GM21515 (cell line): ENCODE measurements around the gene JARID2.

Source experiments
- ATAC-seq: cut with Tn5 transposase; IDR thresholded peaks from one replicate; pipeline ENCODE4 v1.9.1; 2021; ENCODE audit not compliant: unreplicated experiment

JARID2 gene

DNA sequence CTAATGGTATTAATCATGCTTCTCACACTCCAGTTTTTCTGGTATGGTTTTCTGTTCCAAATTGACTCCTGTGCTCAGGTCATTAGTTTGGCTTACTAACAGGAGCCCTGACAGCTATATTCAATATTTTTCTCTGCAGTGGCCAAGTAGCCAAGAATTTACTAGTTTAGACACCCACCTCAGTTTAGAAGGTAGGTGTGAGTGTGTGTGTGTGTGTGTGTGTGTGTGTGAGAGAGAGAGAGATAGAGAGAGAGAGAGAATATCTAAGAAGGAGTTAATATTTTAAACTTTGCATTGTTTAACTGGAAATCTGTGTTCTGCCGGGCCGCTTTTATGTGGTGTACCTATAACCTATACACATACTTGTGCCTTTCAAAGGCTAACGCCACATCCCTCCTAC, 18.5 kb downstream of the JARID2 start:
- ATAC-seq: no peak

DNA sequence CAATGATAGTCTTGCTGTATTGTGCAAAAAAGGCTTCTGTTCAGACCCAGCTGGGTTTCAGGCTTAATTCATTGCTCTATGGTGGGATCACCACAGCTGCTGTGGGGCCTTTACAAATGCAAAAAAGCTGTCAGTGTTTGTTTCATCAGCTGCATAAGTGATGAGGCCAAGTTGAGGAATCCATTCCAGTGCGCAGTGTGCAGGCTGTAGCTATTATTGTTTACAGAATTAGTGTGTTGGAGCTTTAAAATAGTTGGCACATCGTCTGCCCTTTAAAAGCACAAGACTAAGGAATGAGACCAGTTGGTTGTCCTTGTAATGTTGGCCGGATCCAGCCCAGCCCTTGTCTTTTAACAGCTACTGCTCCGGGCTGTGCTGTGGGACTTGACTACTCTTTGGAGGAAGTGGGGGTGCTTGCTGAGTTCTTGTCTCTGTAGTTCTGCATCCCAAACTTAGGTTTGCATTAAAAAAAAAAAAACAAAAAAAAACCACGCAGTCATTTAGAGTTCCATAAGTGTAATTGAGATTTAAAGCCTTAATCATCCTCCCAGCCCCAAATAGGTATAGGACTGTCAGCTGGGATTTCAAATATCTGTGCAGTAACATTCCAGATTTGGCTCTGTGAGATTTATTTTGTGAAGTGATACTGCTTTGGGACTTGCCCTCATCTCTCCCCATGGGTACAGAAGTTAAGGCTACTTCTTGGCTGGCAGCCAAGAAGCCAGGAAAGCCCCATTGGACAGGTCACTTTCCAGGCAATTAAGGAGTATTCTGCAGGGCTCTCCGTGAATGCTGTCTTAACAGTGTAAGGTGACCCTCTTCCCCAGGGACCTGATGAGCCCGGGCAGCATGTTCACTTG, 19.3 kb downstream of the JARID2 start:
- no peak for ATAC-seq

GRCh38 chr6:15265787-15266186, 19.9 kb downstream of the JARID2 start:
- no peak for ATAC-seq

DNA sequence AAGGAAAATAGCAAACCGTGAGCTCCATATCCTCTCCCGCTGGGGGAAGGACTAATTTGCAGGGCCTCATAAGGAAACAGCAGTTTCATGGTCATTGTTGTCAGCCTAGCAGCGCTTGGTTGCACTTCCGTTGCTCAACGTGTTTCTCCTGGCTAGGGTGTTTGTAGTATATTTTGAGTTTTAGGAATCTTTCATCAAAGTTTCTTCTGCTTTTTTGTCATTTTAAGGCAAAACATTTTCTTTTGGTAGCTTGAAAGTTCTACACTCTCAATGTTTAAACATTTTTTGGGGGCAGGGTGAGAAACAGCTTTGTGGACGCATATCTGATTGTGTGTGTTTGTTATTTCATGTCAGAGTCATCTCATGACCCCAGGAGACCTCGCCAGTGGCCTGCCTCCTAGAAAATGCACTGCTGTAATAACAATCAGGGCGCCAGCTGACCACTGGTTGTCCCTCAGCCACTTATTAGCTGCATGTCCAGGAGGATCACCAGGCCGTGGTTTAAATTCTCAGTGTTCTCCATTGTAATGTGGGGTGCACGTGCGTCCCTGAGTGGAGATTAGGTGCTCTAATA, 20.6 kb downstream of the JARID2 start:
- peak; percentile 48 for ATAC-seq

GRCh38 chr6:15267221-15267620, 21.4 kb downstream of the JARID2 start:
- no peak for ATAC-seq

GRCh38 chr6:15268137-15268908, 22.5 kb downstream of the JARID2 start:
- ATAC-seq: no peak

DNA sequence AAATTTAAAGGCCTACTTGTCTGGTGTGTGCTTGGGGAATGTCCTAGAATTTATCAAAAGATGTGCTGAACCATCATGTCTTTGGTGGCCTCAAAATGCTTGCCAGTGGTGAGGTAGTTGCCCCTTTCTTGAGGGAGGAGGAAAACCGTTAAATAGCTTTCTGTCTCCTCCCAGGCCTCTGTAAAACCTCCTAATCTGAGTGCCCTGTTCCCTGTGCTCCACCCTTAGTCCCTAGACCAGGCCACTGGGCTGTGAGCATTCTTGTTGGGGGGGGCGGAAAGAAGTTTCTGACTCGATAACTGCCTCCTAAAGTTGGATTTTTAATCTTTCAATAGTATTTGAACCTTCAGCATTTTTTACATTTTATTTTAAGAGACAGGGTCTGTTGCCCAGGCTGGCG, 23.1 kb downstream of the JARID2 start:
- ATAC-seq: no peak

DNA sequence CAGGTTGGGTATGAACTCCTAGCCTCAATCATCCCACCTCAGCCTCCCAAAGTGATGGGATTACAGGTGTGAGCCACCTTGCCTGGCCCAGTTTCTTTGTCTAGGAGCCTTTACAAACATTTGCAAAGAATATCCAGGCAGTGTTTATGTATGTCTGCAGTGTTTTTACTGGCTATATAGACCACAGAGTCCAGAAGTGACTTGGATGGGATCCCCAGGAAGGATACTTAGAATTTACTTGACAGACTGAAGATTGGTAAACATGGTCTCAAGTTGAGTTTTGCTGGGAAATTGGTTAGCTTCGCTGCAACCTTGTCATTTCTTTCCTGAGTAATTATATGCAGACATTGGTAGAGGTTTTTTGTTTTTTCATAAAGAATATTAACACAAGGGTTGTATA, 23.8 kb downstream of the JARID2 start:
- ATAC-seq: no peak

DNA sequence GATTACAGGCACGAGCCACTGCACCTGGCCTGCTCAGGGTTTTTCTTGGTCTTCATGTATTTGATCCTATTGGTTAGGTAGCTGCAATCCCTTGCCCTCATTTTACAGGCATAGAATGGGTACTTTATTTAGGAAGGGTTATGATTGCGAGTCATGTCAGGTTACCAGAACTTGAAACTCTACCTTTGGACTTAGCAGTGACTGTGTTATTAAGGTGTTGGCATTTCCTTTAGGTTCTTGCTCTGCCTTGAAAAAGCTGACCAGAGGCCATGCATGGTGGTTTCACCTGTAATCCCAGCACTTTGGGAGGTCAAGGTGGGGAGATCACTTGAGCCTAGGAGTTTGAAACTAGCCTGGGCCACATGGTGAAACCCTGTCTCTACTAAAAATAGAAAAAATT, 24.5 kb downstream of the JARID2 start:
- no peak for ATAC-seq

DNA sequence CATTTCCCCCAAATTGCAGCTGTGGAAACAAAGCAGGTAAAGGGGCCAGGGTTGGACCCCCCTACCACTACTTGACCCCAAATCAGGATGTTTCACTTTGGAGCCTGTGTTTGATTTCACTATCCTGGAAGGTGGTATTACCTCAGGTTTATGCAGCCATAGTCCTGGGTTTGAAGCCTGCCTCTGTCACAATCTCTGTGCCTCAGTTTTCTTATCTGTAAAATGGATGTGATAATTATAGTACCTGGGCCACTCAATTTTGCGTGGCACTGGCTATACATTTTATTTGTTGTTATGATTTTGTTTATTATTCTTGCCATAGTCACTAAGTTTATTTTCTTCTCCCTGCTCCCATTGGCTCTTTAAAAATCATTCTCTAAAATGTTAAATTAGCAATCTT, 26.7 kb downstream of the JARID2 start:
- no peak for ATAC-seq

- ATAC-seq: no peak
Measured at GRCh38 chr6:15274692-15275387, 29.0 kb downstream of the JARID2 start.

- ATAC-seq: no peak
Measured at GRCh38 chr6:15276036-15276985, 30.4 kb downstream of the JARID2 start.

DNA sequence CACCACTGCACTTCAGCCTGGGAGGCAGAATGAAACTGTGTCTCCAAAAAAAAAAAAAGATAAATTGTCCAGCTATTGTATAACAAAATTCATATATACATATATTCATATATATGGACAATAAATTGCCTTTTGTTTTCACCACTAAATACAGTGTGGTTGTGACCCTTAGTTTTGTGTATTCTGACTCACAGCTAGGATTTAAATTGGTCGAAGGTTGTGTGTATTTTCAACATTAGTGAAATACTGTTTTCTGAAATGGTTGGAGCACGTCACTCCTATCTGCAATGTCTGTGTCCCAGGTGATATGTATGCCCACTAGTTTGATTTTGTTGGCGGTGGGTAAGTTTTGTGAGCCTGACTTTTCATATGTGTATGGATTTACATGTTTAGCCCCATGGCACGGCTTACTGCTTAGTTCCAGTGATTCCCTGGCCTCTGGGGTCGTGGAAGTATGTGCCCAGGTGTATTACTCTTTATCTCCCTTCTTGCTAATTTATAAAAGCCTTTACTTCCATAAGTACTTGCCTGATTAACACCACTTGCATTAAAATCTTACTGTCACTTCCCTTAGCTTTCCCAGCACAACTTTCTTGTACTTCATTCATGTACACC, 33.3 kb downstream of the JARID2 start:
- ATAC-seq: no peak

DNA sequence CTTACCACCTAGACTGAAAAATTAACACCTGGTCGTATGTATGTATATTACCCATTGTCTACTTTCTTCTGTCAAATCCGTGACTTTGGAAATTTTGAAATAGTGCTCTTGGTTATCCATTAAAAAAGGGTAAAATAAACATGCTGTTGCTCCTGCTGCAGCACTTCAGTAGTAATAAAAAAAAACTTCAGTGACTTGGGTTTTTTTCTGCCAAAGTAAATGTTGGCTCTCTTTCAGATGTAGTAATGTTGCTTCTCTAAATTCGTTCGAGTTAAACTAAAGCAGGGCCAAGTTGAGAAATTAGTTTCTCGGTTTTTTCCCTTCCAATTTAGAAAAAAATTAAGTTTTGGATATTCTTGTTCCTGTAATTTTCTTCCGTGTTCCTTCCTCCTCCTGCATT, 34.2 kb downstream of the JARID2 start:
- ATAC-seq: no peak

GRCh38 chr6:15280961-15281360, 35.1 kb downstream of the JARID2 start:
- ATAC-seq: no peak

- ATAC-seq: no peak
Measured at GRCh38 chr6:15282334-15282733, 36.5 kb downstream of the JARID2 start.

- ATAC-seq: no peak
Measured at GRCh38 chr6:15283986-15284361, 38.1 kb downstream of the JARID2 start.

DNA sequence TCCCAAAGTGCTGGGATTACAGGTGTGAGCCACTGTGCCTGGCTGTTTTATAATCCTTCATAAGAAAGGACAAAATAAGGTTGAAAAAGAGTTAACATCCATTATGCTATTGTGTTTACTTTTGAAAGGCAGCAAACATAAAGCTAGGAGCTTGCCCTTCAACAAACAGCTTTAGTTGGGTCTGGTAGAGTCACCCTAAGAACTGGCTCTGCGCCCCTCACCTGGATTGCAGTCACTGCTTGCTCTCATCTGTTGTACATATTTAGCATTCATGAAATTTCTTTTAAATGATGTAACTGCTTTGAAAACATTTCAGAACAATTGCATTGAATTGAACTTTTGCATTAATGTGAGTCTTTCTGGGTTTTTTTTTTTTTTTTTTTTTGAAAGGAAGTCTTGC, 38.9 kb downstream of the JARID2 start:
- no peak for ATAC-seq

DNA sequence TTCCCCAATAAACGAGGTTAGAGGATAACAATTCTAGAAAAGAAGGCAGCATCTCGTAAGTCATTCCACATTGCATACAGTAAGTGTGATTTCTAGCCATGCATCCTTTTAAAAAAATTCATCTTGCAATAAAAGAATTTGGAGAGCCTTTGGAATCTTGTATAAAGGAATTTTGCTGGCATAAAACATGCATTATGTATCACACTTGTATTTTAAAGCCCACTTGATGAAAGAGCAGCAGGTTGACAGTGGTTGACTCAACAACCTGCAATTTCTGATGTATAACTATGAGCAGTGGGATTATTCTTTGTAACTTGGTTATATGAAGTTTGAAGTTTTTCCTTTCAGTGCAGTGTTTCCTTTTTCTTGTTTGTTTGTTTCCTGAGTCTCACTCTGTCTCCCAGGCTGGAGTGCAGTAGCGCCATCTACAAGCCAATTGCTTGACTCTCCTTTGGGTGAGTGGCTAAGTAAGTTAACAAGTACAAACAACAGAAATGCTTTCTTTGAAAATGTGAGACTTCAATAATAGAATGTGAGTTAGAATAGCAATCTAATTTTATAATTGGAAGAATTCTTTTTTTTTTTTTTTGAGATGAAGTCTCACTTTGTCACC, 39.9 kb downstream of the JARID2 start:
- no peak for ATAC-seq
